Measurements from ENCODE around the gene EEF1E1. TPM values are rescaled to one million over a fixed set of nuclear protein-coding genes. Genes with fewer than 3 reads are reported as not detected.

EEF1E1 gene
- total and polyA plus RNA-seq, 3 donors from 2014 or later = 53.5 to 93.3 (median 62.4) TPM

DNA sequence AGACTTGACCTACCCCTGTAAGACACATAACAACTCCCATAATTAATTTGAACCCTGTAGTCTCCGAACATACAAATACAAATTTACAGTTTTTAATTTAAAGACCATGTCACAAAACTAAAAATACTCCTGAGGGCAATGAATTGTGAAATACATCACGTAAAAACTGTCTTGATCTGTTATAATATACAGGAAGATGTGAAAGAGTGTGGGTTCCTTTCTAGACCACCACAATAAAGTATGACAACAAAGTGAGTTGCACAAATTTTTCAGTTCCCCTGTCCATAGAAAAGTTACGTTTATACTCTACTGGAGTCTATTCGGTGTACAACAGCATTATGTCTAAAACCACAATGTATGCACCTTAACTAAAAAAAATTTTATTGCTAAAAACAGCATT is 27.2 kb downstream of the EEF1E1 start:
- no peaks in the 10 kb centered on the region for H3K36me3 ChIP-seq (ENCODE audit: low read depth, missing control alignments)
- 83 to 90% methylated on average over 4 of the region's 4 CpGs for WGBS, 2 donors
- no peaks in the 10 kb centered on the region for H3K9me3 ChIP-seq
- H3K4me1 ChIP-seq = no peaks in the 10 kb centered on the region
- no peak overlapping the region for H3K4me3 ChIP-seq
- TF ChIP-seq POLR2A (IDR thresholded peaks at IDR 0.05) = no peak
- TF ChIP-seq, protein P1, sequence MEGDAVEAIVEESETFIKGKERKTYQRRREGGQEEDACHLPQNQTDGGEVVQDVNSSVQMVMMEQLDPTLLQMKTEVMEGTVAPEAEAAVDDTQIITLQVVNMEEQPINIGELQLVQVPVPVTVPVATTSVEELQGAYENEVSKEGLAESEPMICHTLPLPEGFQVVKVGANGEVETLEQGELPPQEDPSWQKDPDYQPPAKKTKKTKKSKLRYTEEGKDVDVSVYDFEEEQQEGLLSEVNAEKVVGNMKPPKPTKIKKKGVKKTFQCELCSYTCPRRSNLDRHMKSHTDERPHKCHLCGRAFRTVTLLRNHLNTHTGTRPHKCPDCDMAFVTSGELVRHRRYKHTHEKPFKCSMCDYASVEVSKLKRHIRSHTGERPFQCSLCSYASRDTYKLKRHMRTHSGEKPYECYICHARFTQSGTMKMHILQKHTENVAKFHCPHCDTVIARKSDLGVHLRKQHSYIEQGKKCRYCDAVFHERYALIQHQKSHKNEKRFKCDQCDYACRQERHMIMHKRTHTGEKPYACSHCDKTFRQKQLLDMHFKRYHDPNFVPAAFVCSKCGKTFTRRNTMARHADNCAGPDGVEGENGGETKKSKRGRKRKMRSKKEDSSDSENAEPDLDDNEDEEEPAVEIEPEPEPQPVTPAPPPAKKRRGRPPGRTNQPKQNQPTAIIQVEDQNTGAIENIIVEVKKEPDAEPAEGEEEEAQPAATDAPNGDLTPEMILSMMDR (IDR thresholded peaks at IDR 0.05) = no peak
- DNase-seq = no peak
- intact Hi-C loops (cut with DNase I; ENCODE audit: low total_unique reads) = no loop called here
- no peak overlapping the region for H3K27ac ChIP-seq
- H3K27me3 ChIP-seq = no peaks in the 10 kb centered on the region

DNA sequence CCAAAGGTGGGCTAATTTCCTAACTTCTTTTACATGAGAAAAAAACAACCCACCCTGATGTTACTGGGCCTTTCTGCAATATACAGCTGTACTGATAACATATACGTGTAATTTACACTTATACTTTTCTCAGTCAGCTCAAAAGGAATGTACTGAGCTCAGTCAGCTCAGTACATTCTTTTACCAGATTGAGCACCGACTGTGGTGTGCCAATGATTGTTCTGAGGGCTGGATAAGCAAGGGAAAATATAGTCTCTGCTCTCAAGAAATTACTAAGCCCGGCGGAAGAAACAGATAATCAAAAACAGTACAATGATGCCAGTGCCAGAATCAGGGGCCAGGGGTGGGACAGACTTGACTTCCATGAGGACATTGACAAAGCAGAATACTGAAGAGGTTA is 28.1 kb downstream of the EEF1E1 start:
- TF ChIP-seq POLR2A (IDR thresholded peaks at IDR 0.05) = no peak
- TF ChIP-seq, protein P1 (IDR thresholded peaks at IDR 0.05) = no peak
- H3K27ac ChIP-seq = no peak overlapping the region
- no peaks in the 10 kb centered on the region for H3K9me3 ChIP-seq
- H3K27me3 ChIP-seq = no peaks in the 10 kb centered on the region
- no peak overlapping the region for H3K4me3 ChIP-seq
- intact Hi-C loops (cut with DNase I; ENCODE audit: low total_unique reads) = no loop called here
- DNase-seq = no peak
- WGBS, 2 donors = 71 to 76% methylated on average over 4 of the region's 4 CpGs
- no peaks in the 10 kb centered on the region for H3K36me3 ChIP-seq (ENCODE audit: low read depth, missing control alignments)
- no peaks in the 10 kb centered on the region for H3K4me1 ChIP-seq

DNA sequence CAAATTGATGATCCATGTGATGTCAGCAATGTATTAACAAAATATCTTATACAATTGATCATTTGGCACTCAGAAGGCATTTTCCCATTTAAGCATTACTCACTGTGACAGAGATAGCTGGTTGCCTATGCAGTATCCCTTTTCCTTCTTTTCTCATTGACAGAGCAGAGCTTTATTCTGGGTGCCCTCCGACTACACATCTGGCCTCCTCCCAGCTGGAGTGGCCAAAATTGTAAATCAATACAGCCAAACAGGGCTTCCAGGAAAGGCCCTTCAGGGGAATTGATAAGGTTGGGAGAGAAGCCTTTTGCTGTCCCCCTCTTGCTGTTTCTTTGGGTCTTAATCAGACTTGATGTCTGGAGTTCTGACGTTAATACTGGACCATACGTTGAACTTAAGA is 28.6 kb downstream of the EEF1E1 start:
- Histone ChIP-seq H3K36me3 (ENCODE audit: low read depth, missing control alignments) (no peaks in the 10 kb centered on the region), H3K4me1 (no peaks in the 10 kb centered on the region), H3K27ac (no peak overlapping the region), H3K4me3 (no peak overlapping the region), H3K27me3 (no peaks in the 10 kb centered on the region), H3K9me3 (no peaks in the 10 kb centered on the region)
- no peak for DNase-seq
- intact Hi-C loops (cut with DNase I; ENCODE audit: low total_unique reads) = no loop called here
- TF ChIP-seq, protein P1 (IDR thresholded peaks at IDR 0.05) = no peak
- TF ChIP-seq POLR2A (IDR thresholded peaks at IDR 0.05) = no peak
- WGBS, 2 donors = 70 to 72% methylated on average over 3 of the region's 3 CpGs

GRCh38 chr6:8070718-8071117 is 31.6 kb downstream of the EEF1E1 start:
- H3K27me3 ChIP-seq = no peaks in the 10 kb centered on the region
- intact Hi-C loops (cut with DNase I; ENCODE audit: low total_unique reads) = no loop called here
- DNase-seq = no peak
- TF ChIP-seq POLR2A (IDR thresholded peaks at IDR 0.05) = no peak
- TF ChIP-seq, protein P1 (IDR thresholded peaks at IDR 0.05) = no peak
- no peaks in the 10 kb centered on the region for H3K9me3 ChIP-seq
- H3K36me3 ChIP-seq (ENCODE audit: low read depth, missing control alignments) = no peaks in the 10 kb centered on the region
- no peak overlapping the region for H3K4me3 ChIP-seq
- 86 to 90% methylated on average over 8 of the region's 8 CpGs for WGBS, 2 donors
- no peaks in the 10 kb centered on the region for H3K4me1 ChIP-seq
- H3K27ac ChIP-seq = no peak overlapping the region

DNA sequence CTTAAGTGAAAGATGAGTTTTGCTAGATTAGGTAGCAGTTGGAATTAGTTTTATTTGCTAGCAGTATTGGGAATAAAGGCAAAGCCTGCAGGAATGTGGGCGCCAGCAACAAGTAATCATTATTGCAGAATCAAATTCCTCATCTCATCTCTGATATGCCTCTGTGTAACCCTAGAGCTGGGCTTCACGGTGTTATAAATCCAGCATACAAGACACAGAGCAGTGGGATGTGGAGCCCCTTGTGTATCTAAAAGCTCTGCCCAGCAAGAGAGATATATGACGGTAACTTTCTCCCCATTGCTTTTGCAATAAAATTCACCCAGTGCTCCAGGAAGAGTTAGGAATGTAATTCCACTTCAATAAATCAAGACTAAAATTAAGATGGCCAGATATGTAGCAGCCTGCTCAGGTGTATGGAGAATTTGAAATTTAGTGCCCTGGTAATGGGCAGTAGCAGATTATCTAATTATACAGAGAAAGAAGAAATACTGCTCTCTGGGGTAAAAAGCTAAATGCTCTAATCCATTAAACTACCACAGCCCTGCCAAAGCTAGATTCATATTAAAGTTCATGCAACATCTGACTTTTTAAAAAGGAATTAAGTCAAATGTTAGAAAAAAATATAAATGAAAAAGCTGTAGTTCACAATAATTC is 32.6 kb downstream of the EEF1E1 start:
- intact Hi-C loops (cut with DNase I; ENCODE audit: low total_unique reads) = no loop called here
- Histone ChIP-seq H3K4me3 (no peak overlapping the region), H3K27me3 (no peaks in the 10 kb centered on the region), H3K4me1 (no peaks in the 10 kb centered on the region), H3K9me3 (no peaks in the 10 kb centered on the region), H3K27ac (no peak overlapping the region), H3K36me3 (ENCODE audit: low read depth, missing control alignments) (no peaks in the 10 kb centered on the region)
- DNase-seq = no peak
- 40 to 62% methylated on average over 3 of the region's 3 CpGs for WGBS, 2 donors
- no peak for TF ChIP-seq POLR2A (IDR thresholded peaks at IDR 0.05)
- TF ChIP-seq, protein P1 (IDR thresholded peaks at IDR 0.05) = no peak
